Pancreas (tissue), 10 donors: Measurements from ENCODE around the gene WWOX. TPM values are rescaled to one million over a fixed set of nuclear protein-coding genes. Genes with fewer than 3 reads are reported as not detected.

Experiments used
- ATAC-seq, 4 donors: fragments of 200-7000 bp; cut with Tn5 transposase; one replicate each; pipeline versions ENCODE4 v1.8.0 to v1.9.1; 2020; ENCODE audit warnings: mild to moderate bottlenecking in 4 of 4, moderate library complexity in 4 of 4
- DNase-seq, 6 donors: peaks; one replicate each; pipeline ENCODE4 v3.0.0-alpha.2; 2020
- FAIRE-seq: peaks from 2 replicates; lab custom pipeline; 2012; peaks lifted over from hg19 to GRCh38; lab: Jason Lieb, UNC
- H3K27ac ChIP-seq, 4 donors: fragments of 200-600 bp; sonication (generic); 1 replicate in 3 of 4; 2 replicates in 1 of 4; pipeline versions ENCODE4 v1.5.0 to v1.8.0; 2020
- H3K27me3 ChIP-seq, 4 donors: fragments of 200-600 bp; one replicate each; pipeline ENCODE4 v1.8.0; 2021
- H3K36me3 ChIP-seq, 3 donors: fragments of 200-600 bp; sonication (generic) in 1 of 3; one replicate each; pipeline versions ENCODE4 v1.5.0 to v1.8.0; 2020 to 2021
- H3K4me1 ChIP-seq, 3 donors: fragments of 200-600 bp; one replicate each; pipeline ENCODE4 v1.8.0; 2021
- H3K4me3 ChIP-seq, 4 donors: fragments of 200-600 bp; sonication (generic) in 2 of 4; one replicate each; pipeline versions ENCODE4 v1.5.0 to v1.8.0; 2020 to 2021
- H3K9me3 ChIP-seq, 4 donors: fragments of 200-600 bp; one replicate each; pipeline ENCODE4 v1.8.0; 2021
- CTCF ChIP-seq, 4 donors: fragments of 200-600 bp; sonication (generic) in 3 of 4; IDR thresholded peaks; one replicate each; pipeline versions ENCODE4 v1.5.0 to v1.8.0; 2021; ENCODE audit warnings: antibody characterized with exemption in 4 of 4
- WGBS, 2 donors: extraction: QIAGEN DNeasy Blood & Tissue Kit; methylation state at CpG; one replicate each; pipeline ENCODE4 v1.1.7; 2013; 5-methylcytosine and 5-hydroxymethylcytosine counted together
- intact Hi-C, 3 donors: fragments of 100-400 bp; cut with DNase I; formaldehyde crosslinking; loops; one replicate each; pipeline versions ENCODE4 v1.11.1 to v1.14.2; 2022
- polyA plus RNA-seq, 2 donors: library from polyadenylated mRNA; stranded (reverse); fragments of 200-250 nt; gene quantifications; one replicate each; pipeline ENCODE4 v1.2.3, GENCODE V29; 2013
- total RNA-seq, 6 donors: library from RNA; stranded (reverse); fragmentation: NEBNext Ultra II Directional in 4 of 6; extraction: Animal tissue kit (Norgen Biotek cat#: 25700) in 4 of 6; gene quantifications; one replicate each; pipeline versions ENCODE4 v1.2.1 to v1.2.4, GENCODE V29; 2021 to 2023
- donor health status: healthy with polysubstance abuse.
- donor health status: DM: no; HTN: no; CAD: no; lungs with moderate emphysema.
- donor health status: DM: no; HTN: no; CAD: no.
- donor health status: control.
- donor health status: control.
- donor health status: Bipolar disorder and iron deficiency.
- donor health status: DM: yes; HTN: yes; CAD: no.
- donor health status: DM: no; HTN: no; CAD: no.
- donor health status: DM: no; HTN: no; CAD: no.
- donor health status: DM: yes; HTN: yes; CAD: no.

The WWOX gene
- total and polyA plus RNA-seq, 8 donors, result 6.8 to 14.4 (median 10.8) TPM

DNA sequence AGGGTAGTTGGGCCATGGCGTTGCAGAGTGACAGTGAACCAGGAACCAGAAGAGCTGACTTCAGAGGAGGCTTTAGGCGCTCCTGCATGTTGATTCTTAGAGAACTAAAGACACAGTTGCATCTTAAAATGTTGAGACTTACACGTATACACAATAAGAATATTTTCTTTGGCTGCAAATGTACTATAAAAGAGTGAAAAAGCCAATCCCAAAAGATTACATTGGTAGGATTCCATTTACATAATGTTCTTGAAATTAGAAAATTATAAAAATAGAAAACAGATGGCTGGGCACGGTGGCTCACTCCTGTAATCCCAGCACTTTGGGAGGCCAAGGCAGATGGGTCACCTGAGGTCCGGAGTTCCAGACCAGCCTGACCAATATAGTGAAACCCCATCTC lies 738.8 kb downstream of the WWOX start:
- no peak for ATAC-seq
- Histone ChIP-seq H3K27me3 (no peaks in the 10 kb centered on the region), H3K4me3 (no peak overlapping the region), H3K27ac (no peak overlapping the region), H3K36me3 (no peaks in the 10 kb centered on the region), H3K9me3 (no peaks in the 10 kb centered on the region), H3K4me1 (no peaks in the 10 kb centered on the region)
- DNase-seq, result no peak
- intact Hi-C loops, result no loop called here
- WGBS, 2 donors, result 72 to 78% methylated on average over 5 of the region's 5 CpGs
- TF ChIP-seq CTCF (IDR thresholded peaks at IDR 0.05), result no peak
- FAIRE-seq, result no peak

GRCh38 chr16:78842950-78843349 lies 743.5 kb downstream of the WWOX start:
- no peak for ATAC-seq
- Histone ChIP-seq H3K9me3 (no peaks in the 10 kb centered on the region), H3K4me3 (no peak overlapping the region), H3K27me3 (no peaks in the 10 kb centered on the region), H3K4me1 (no peaks in the 10 kb centered on the region), H3K36me3 (no peaks in the 10 kb centered on the region), H3K27ac (no peak overlapping the region)
- no peak for TF ChIP-seq CTCF (IDR thresholded peaks at IDR 0.05)
- no peak for DNase-seq
- 61 to 62% methylated on average over 4 of the region's 4 CpGs for WGBS, 2 donors
- FAIRE-seq, result no peak
- intact Hi-C loops, result no loop called here

- H3K36me3 ChIP-seq, result no peaks in the 10 kb centered on the region
- intact Hi-C loops, result no loop called here
- H3K4me1 ChIP-seq, result no peaks in the 10 kb centered on the region
- H3K27me3 ChIP-seq, result no peaks in the 10 kb centered on the region
- no peak for TF ChIP-seq CTCF (IDR thresholded peaks at IDR 0.05)
- H3K27ac ChIP-seq, result no peak overlapping the region
- 93 to 98% methylated on average over 5 of the region's 5 CpGs for WGBS, 2 donors
- DNase-seq (no peak), FAIRE-seq (no peak), ATAC-seq (no peak)
- H3K9me3 ChIP-seq, result no peaks in the 10 kb centered on the region
- H3K4me3 ChIP-seq, result no peak overlapping the region
These were observed 744.5 kb downstream of the WWOX start for GRCh38 chr16:78843978-78844377.

DNA sequence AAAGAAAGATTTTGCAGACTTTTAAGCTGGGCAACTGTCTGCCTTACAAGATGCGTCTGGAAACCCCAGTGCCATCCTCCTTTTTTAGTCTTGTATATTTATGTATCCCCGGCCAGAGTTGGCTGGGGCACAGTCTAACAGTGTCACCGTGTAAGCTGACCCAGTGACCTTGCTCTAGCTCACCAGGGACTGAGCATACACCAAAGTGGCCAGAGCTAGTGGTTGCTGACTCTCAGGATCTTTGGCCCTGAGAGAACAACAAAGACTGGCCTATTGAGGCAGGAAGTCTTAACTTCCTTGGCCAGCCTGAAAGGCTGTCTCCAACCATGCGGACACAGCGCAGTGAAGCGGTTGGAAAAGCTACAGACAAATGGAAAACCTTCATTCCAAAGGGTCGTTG lies 745.2 kb downstream of the WWOX start:
- DNase-seq (no peak), FAIRE-seq (no peak), ATAC-seq (no peak)
- 80 to 81% methylated on average over 7 of the region's 7 CpGs for WGBS, 2 donors
- intact Hi-C loops, result no loop called here
- no peak overlapping the region for H3K27ac ChIP-seq
- no peaks in the 10 kb centered on the region for H3K36me3 ChIP-seq
- H3K27me3 ChIP-seq, result no peaks in the 10 kb centered on the region
- no peak overlapping the region for H3K4me3 ChIP-seq
- H3K9me3 ChIP-seq, result no peaks in the 10 kb centered on the region
- no peaks in the 10 kb centered on the region for H3K4me1 ChIP-seq
- TF ChIP-seq CTCF (IDR thresholded peaks at IDR 0.05), result no peak

DNA sequence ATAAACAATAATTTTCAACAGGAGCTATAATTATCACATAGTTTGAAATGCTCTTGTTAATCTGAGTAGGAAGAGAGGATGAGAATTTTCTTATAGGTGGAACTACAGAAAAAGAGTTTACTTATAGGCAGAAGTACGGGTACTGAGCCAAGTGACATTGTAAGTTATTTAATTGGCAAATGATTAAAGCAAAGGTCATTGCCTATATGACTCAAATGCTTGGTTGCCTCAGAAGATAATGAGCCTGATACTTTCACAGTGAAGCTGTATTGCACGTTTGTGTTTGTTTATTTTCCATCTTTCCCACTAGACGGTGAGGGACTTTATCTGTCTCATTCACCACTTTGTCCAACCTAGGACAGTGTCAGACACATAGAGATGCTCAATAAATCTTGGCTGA lies 751.8 kb downstream of the WWOX start:
- Histone ChIP-seq H3K36me3 (no peaks in the 10 kb centered on the region), H3K27ac (no peak overlapping the region), H3K9me3 (no peaks in the 10 kb centered on the region), H3K27me3 (no peaks in the 10 kb centered on the region), H3K4me3 (no peak overlapping the region), H3K4me1 (no peaks in the 10 kb centered on the region)
- 26 to 34% methylated on average over 3 of the region's 3 CpGs for WGBS, 2 donors
- no peak for FAIRE-seq
- TF ChIP-seq CTCF (IDR thresholded peaks at IDR 0.05), result no peak
- DNase-seq, result no peak
- intact Hi-C loops, result no loop called here
- ATAC-seq, result no peak
